ENCODE results near the gene CDHR4. TPM values are rescaled to one million over a fixed set of nuclear protein-coding genes. Genes with fewer than 3 reads are reported as not detected.

The CDHR4 gene
- total and polyA plus RNA-seq, 9 of the 15 experiments (the other 6 are each of a cell fraction or from before 2014, with no cell fraction given): 0.21 TPM; not detected in 8

DNA sequence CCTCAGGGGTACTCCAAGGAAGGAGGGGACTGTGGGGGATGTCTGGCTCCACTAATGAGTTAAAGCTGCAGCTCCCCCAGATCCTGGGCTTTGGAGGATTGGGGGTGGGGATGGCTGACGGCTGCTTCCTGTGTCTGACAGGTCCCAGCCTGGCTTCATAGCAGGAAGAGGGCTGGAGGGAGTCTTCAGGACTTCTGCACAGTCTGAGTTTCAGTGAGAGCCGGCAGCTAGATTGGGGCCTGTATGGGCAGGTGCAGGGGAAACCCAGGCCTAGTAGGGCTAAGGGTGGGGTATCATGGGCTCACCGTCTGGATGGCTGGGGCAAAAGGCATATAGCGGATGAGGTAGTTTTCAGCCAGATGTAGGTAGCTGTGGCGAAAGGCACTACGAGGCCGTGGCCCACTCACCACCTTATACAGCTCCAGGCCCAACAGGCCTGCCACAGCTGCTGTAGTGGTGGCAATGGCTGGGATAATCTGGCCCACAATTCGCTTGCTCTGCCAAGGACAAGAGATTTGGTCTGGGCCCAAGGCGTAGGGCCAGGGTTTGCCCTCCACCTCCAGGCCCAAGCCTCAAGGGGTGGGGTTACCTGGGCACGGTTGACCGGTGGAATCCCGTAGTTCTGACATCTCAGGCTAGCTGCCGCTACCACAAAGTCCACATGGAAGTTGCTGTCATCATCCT lies 7.9 kb upstream of the CDHR4 start:
- H3K79me2 ChIP-seq (ENCODE audit: control insufficient read depth, insufficient read depth, low read length): peaks cover 23% of the 10 kb centered on the region
- CTCF ChIA-PET (ENCODE audit: low intra/inter-chr PET ratio): no interaction called here
- peaks cover 9% of the 10 kb centered on the region; the same call in 2 of the 3 replicates for H3K36me3 ChIP-seq (ENCODE audit: control insufficient read depth, insufficient read depth, low read length)
- peak overlapping the region; percentile 62; the same call in 1 of the 3 replicates for H3K27ac ChIP-seq (ENCODE audit: extremely low read depth, low read depth, low read length)
- intact Hi-C loops (cut with micrococcal nuclease) (no loop called here), in situ Hi-C loops (cut with MboI) (no loop called here)
- peak in 1 of 4 experiments; percentile 36 for DNase-seq (ENCODE audit: extremely low read depth in 1 of 4, low spot score in 3 of 4)
- no peaks in the 10 kb centered on the region for H3K9me1 ChIP-seq (ENCODE audit: control insufficient read depth, insufficient read depth, low read length)
- no peaks in the 10 kb centered on the region for H3K27me3 ChIP-seq (ENCODE audit: control insufficient read depth in 2 of 2, insufficient read depth in 2 of 2, low read length in 2 of 2)
- 77% methylated on average over 11 of the region's 13 CpGs for WGBS (ENCODE audit: insufficient coverage, low coverage, missing lambda C conversion rate)
- H4K20me1 ChIP-seq (replicated peaks; ENCODE audit: control insufficient read depth, insufficient read depth, low read length): no peaks in the 10 kb centered on the region
- no peak for TF ChIP-seq TAF7 (tag; IDR thresholded peaks at IDR 0.05)
- TF ChIP-seq RBFOX2 (IDR thresholded peaks at IDR 0.05; ENCODE audit: low read depth, low read length): peak; percentile 33; the same call in 1 of the 2 replicates
- TF ChIP-seq ZBTB1 (CRISPR knock-in tag; IDR thresholded peaks at IDR 0.05; ENCODE audit: borderline replicate concordance, low read depth): no peak
- 0 out of 2 replicates have a peak, but pooled peaks have one; percentile 27 for TF ChIP-seq POLR2G (IDR thresholded peaks at IDR 0.05; ENCODE audit: low read depth, low read length)
- no peak for TF ChIP-seq KHSRP (IDR thresholded peaks at IDR 0.05)
- BruUV-seq (replicated peaks): no TSS peak
- ATAC-seq: no peak
- POLR2A ChIA-PET: interaction anchor here (0.8 to 1.5 kb wide), 3 partner anchors 13 to 20 kb away, joined by 3 to 6 read pairs (median 3); no protein-coding TSS in a partner anchor
- no peaks in the 10 kb centered on the region for H3K9me3 ChIP-seq (replicated peaks; ENCODE audit: control insufficient read depth, insufficient read depth, low read depth, low read length)
- peak overlapping the region in 1 of 2 experiments; percentile 81; a peak in 2 of 4 replicates for H3K9ac ChIP-seq (ENCODE audit: insufficient read depth in 1 of 2, low read depth in 2 of 2, low read length in 2 of 2)
- H2AFZ ChIP-seq (ENCODE audit: low read depth, low read length): no peak overlapping the region
- no peak for FAIRE-seq
- H3K4me3 ChIP-seq: no peak overlapping the region
- H3K4me2 ChIP-seq (ENCODE audit: insufficient read depth, low read length): no peak overlapping the region
- peaks cover 38 to 60% of the 10 kb centered on the region in 2 experiments for H3K4me1 ChIP-seq (replicated peaks in 1 of 2; ENCODE audit: control insufficient read depth in 2 of 2, insufficient read depth in 2 of 2, low read length in 2 of 2)
